ENCODE results near the gene ZNF681.

DNA sequence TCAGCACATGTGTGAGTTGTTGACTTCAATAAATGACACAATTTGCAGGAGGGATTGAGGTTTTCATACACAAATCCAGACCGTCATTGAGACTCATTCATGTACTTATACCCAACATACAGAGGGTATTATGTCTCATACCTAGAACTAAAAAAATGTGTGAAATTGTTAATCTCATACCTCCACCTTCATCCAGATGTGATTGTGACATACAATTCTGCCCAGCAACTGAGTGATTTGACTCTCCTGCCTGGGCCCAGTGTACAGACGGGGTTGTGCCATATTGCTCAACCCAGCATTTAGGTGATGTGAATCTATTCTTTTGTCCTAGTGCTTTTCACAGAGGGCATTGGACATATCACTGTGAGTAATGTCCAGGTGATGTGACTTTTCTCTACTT is 12.6 kb upstream of the ZNF681 start:
- no peak for TF ChIP-seq POLR2AphosphoS5 (IDR thresholded peaks at IDR 0.05; ENCODE audit: low read depth, low read length)
- TF ChIP-seq TAF1 (IDR thresholded peaks at IDR 0.05; ENCODE audit: borderline replicate concordance, insufficient read depth, low read length): no peak
- no peak for TF ChIP-seq SIN3A (IDR thresholded peaks at IDR 0.05; ENCODE audit: borderline replicate concordance, insufficient read depth, low read length)
- TF ChIP-seq, protein P1, sequence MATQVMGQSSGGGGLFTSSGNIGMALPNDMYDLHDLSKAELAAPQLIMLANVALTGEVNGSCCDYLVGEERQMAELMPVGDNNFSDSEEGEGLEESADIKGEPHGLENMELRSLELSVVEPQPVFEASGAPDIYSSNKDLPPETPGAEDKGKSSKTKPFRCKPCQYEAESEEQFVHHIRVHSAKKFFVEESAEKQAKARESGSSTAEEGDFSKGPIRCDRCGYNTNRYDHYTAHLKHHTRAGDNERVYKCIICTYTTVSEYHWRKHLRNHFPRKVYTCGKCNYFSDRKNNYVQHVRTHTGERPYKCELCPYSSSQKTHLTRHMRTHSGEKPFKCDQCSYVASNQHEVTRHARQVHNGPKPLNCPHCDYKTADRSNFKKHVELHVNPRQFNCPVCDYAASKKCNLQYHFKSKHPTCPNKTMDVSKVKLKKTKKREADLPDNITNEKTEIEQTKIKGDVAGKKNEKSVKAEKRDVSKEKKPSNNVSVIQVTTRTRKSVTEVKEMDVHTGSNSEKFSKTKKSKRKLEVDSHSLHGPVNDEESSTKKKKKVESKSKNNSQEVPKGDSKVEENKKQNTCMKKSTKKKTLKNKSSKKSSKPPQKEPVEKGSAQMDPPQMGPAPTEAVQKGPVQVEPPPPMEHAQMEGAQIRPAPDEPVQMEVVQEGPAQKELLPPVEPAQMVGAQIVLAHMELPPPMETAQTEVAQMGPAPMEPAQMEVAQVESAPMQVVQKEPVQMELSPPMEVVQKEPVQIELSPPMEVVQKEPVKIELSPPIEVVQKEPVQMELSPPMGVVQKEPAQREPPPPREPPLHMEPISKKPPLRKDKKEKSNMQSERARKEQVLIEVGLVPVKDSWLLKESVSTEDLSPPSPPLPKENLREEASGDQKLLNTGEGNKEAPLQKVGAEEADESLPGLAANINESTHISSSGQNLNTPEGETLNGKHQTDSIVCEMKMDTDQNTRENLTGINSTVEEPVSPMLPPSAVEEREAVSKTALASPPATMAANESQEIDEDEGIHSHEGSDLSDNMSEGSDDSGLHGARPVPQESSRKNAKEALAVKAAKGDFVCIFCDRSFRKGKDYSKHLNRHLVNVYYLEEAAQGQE (IDR thresholded peaks at IDR 0.05; ENCODE audit: insufficient read depth in 1 of 2, low read depth in 2 of 2, low read length in 2 of 2): no peak
- no peak for TF ChIP-seq FOXP2 (optimal IDR thresholded peaks at IDR 0.05; ENCODE audit: borderline replicate concordance, extremely low read depth, extremely low read length, insufficient read depth)
